ENCODE data around the gene SESN2. TPM values are rescaled to one million over a fixed set of nuclear protein-coding genes. Genes with fewer than 3 reads are reported as not detected.
A peak's percentile ranks its signal among the peaks of the same experiment; 100 is the strongest.

Gene SESN2
- total and polyA plus RNA-seq, 12 donors: 2.9 to 19.1 (median 10.0) TPM

- no peaks in the 10 kb centered on the region for H3K27me3 ChIP-seq
- DNase-seq: no peak
- 79 to 90% (median 85%) methylated on average over 2 of the region's 2 CpGs for WGBS, 4 donors
- no peaks in the 10 kb centered on the region for H3K9me3 ChIP-seq (replicated peaks in 1 of 3)
- intact Hi-C loops (cut with DNase I): no loop called here
- H3K36me3 ChIP-seq (replicated peaks in 1 of 2): peaks cover 0 to 45% of the 10 kb centered on the region in 2 donors
- no peak for TF ChIP-seq POLR2A (IDR thresholded peaks at IDR 0.05)
- no peak for TF ChIP-seq CTCF (IDR thresholded peaks at IDR 0.05)
- H3K27ac ChIP-seq: no peak overlapping the region
- no peak overlapping the region for H3K4me3 ChIP-seq
- peaks cover 10 to 19% of the 10 kb centered on the region in 2 donors for H3K4me1 ChIP-seq (replicated peaks in 1 of 2)
These were observed 29.3 kb upstream of the SESN2 start for GRCh38 chr1:28229996-28230395.

GRCh38 chr1:28232558-28233263, 26.6 kb upstream of the SESN2 start, which contains the start of gene DNAJC8:
Gene DNAJC8, minus strand, starts transcription at chr1:28233029. Its CDS starts 31 bp downstream, at chr1:28232998.
- intact Hi-C loops (cut with DNase I): no loop called here
- WGBS, 4 donors: 0 to 1% (median 0%) methylated on average over 20 to 40 of the region's 40 CpGs
- Histone ChIP-seq H3K27ac (peak within 1 kb of the TSS in 4 of 5 donors; percentile 74 to 87 (median 80)), H3K9me3 (replicated peaks in 1 of 3) (no peaks in the 10 kb centered on the region), H3K4me3 (peak within 1 kb of the TSS; percentile 62 to 90 (median 71)), H3K4me1 (replicated peaks in 1 of 2) (peaks cover 13 to 37% of the 10 kb centered on the region in 2 donors), H3K27me3 (no peaks in the 10 kb centered on the region), H3K36me3 (replicated peaks in 1 of 2) (peaks cover 0 to 18% of the 10 kb centered on the region in 2 donors)
- peak; percentile 93 to 98 (median 96) for DNase-seq
- peak; percentile 30 to 71 for TF ChIP-seq POLR2A (IDR thresholded peaks at IDR 0.05)
- TF ChIP-seq CTCF (IDR thresholded peaks at IDR 0.05): no peak

- TF ChIP-seq CTCF (IDR thresholded peaks at IDR 0.05): no peak
- no peak for TF ChIP-seq POLR2A (IDR thresholded peaks at IDR 0.05)
- Histone ChIP-seq H3K27me3 (no peaks in the 10 kb centered on the region), H3K9me3 (replicated peaks in 1 of 3) (no peaks in the 10 kb centered on the region), H3K4me1 (replicated peaks in 1 of 2) (peaks cover 13 to 42% of the 10 kb centered on the region in 2 donors), H3K4me3 (peak overlapping the region in 2 of 4 donors; percentile 68 to 74), H3K27ac (peak overlapping the region in 3 of 5 donors; percentile 80 to 87 (median 81)), H3K36me3 (replicated peaks in 1 of 2) (peaks cover 0 to 13% of the 10 kb centered on the region in 2 donors)
- DNase-seq: no peak
- intact Hi-C loops (cut with DNase I): no loop called here
- 56 to 68% (median 61%) methylated on average over 14 of the region's 14 CpGs for WGBS, 4 donors
These were observed 26.1 kb upstream of the SESN2 start for GRCh38 chr1:28233264-28233606.

GRCh38 chr1:28235755-28236655, 23.3 kb upstream of the SESN2 start, which contains the start of gene ATP5IF1:
Gene ATP5IF1, plus strand, starts transcription at chr1:28236124. Its CDS starts 60 bp downstream, at chr1:28236184.
- Histone ChIP-seq H3K9me3 (replicated peaks in 1 of 3) (no peaks in the 10 kb centered on the region), H3K27ac (peak within 1 kb of the TSS; percentile 60 to 95 (median 83)), H3K4me1 (replicated peaks in 1 of 2) (peaks cover 13 to 47% of the 10 kb centered on the region in 2 donors), H3K4me3 (peak within 1 kb of the TSS; percentile 72 to 99 (median 90)), H3K36me3 (replicated peaks in 1 of 2) (no peaks in the 10 kb centered on the region), H3K27me3 (no peaks in the 10 kb centered on the region)
- intact Hi-C loops (cut with DNase I): no loop called here
- DNase-seq: peak; percentile 95 to 99 (median 98)
- WGBS, 4 donors: 0 to 2% (median 0%) methylated on average over 12 to 60 of the region's 60 CpGs
- TF ChIP-seq CTCF (IDR thresholded peaks at IDR 0.05) (peak in 1 of 6 experiments; percentile 2), POLR2A (IDR thresholded peaks at IDR 0.05) (peak; percentile 93 to 99)
